HG03457 (cell line): ENCODE data around the gene HS6ST2.

Source experiments
- ATAC-seq: cut with Tn5 transposase; IDR thresholded peaks from one replicate; pipeline ENCODE4 v1.9.1; 2021; ENCODE audit warnings: moderate number of reproducible peaks; ENCODE audit not compliant: unreplicated experiment

HS6ST2 gene

DNA sequence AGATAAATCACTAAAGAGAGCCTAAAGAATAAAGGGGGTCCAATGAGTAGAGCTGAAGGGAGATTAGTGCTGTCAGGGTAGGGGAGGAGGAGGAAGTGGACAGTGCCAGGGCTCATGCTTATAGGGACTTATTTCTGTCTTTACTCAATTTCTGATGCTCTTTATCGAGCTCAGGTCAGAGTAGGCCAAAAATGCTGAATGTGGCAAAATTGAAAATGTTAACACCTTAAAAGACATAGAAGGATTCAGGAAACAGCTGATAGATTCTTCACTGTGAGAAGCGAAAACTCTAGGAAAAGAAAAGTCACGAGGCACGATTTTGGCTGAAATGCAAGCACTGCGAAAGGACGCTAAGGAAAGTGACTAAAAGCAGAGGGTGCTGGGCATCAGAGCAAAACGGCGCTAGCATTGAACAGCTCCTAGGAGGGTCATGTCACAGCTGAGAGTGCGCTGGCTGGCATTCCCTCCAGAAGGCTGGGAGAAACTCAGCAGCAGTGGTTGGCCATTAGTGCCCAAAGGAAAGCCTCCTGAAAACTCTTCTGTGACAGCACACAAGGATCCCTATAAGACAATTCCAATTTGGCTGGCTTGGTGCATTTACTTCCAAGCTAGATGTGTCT lies 150.9 kb downstream of the HS6ST2 start:
- no peak for ATAC-seq

- no peak for ATAC-seq
These were observed 156.4 kb downstream of the HS6ST2 start for GRCh38 chrX:132802033-132802432.

- ATAC-seq: no peak
These were observed 163.2 kb downstream of the HS6ST2 start for GRCh38 chrX:132795181-132795580.

DNA sequence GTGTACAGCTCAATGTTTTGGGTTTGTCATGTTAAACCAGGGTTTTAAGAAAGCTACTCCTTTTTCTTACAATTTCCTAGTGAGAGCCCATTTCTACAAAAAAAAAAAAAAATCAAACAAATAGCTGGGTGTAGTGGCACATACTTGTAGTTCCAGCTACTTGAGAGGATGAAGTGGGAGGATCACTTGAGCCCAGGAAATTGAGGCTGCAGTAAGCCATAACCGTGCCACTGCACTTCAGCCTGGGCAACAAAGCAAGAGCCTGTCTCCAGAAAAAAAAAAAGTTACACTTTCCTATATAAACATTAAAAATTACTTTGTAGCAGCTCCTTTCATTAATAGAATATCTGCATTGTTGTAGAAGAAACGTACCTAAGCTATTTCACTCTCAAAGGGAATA lies 166.7 kb downstream of the HS6ST2 start:
- no peak for ATAC-seq

- no peak for ATAC-seq
These were observed 168.1 kb downstream of the HS6ST2 start for GRCh38 chrX:132790329-132790728.

DNA sequence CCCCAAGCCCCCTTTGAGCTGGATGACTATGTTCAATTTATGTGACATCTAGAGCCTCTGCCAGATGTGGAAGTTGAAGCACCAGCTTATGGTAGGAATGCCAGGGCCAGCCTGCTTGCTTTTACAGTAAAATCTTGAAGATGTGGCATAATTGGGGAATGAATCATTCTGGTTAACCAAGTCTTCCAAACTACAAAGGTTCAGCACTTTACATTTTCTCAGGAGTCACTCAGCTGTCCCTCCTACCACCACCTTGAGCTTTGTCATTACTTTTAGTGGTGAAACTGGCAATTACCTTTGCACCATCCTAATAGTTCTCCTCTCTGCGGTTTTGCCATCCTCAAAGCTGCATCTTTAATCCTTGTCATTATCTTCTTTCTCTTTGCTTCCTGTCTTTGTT lies 172.2 kb downstream of the HS6ST2 start:
- ATAC-seq: no peak

DNA sequence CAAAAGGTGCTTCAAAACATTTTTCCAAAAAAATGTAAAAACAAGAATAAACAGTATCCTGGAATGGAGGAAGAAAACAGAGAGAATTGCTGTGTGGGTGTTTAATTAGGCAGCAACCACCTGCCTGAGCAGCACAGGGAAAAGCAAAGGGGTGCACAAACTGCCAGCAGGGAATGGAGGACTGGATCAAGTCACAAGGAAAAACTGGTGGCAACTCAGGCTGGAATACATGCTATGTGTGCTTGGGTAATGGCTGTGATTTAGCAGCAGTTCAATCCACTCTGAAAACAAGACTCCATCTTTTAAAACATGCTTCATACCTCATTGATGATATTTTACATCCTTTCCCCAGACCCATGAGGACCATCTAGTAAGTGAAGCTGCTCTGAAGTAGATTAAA lies 179.5 kb downstream of the HS6ST2 start:
- ATAC-seq: no peak

GRCh38 chrX:132776486-132777210 lies 181.8 kb downstream of the HS6ST2 start:
- no peak for ATAC-seq

DNA sequence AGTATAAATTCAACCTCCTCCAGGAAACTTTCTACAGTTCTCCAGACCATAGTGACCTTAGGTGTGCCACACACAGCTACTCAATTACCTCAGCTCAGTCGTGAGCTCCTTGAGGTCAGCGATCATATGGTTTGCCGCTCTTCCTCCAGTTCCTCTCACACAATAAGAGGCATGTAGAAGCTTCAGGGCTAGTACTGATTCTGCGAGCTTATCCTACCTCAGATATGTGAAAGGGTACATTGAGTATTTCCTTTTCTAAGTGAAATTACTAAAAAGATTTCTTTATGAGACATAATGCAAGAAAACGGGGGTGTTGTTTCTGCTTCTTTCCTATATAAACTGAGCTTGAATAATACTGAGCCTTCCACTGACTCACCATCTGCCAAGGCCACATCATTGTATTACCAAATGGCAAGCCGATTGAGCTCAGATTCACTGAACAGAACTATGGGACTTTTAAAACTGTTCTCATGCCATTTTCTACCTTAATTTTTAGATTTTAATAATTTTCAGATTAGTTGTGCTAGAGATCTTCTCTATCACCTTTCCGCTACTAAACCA lies 183.1 kb downstream of the HS6ST2 start:
- ATAC-seq: no peak

DNA sequence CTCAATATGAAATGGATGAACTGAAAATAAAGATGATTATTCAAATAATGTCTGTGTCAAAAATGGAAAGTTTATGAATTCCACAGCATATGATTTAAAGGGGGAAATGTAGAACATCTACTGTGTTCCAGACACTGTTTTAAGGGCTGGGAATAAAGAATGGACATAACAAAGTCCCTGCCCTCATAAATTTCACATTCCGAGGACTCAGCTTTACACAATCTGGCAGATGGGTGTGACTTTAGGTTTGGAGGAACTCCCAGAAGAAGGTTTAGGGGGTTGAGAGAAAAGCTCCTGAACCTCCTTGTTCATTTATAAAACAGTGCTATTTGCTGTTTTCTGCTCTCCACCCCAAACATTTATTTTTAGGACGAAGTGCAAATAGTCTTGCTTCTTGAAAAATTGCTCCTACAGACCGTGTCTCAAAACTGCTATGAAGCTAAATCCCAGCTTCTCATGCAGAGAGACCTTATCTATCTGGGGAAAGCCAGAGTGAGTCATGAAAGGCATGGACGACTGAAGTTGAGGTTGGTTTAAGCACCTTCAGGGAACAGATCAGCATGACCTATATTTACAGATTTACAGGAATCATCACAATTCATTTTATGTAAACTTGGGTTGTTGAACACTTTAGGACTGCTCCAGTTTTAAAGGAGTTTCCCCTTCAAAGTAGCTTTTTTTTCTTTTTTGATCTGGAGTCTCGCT lies 184.3 kb downstream of the HS6ST2 start:
- ATAC-seq: no peak

DNA sequence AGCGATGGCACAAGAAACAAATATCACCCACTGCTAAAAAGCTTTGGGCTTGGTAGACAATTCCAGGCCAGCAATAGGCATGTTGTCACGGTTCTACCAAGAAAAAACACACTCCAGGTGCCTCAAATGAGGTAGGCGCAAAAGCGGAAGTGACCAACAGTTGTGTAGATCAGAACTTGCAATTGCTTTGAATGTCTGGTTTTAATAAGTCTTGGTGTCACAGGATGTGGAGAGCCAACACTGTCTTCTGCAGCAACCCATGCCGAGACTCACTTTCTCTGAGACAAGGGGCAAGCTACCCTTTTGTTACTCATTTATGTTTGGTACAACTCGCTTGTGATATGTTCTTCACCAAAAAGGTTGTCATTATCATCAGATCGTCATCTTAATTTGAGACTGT lies 188.8 kb downstream of the HS6ST2 start:
- ATAC-seq: no peak

DNA sequence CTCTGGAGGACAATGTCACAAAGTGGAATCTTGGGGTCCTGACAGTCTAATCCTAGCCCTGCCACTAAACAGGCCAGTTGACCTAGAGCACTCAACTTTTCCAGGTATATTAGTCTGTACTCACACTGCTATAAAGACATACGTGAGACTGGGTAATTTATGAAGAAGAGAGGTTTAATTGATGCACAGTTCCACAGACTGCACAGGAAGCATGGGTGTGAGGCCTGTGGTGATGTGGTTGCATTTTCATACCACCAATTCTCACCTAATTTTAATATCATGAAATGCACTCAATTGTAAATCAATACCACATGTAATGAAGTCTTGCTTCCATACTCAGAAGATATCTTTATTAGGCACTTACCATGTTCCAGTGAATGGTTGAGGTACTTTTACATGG lies 192.0 kb downstream of the HS6ST2 start:
- ATAC-seq: no peak

GRCh38 chrX:132763528-132763927 lies 194.9 kb downstream of the HS6ST2 start:
- no peak for ATAC-seq

GRCh38 chrX:132758759-132759158 lies 199.7 kb downstream of the HS6ST2 start:
- ATAC-seq: no peak

GRCh38 chrX:132757066-132757623 lies 201.3 kb downstream of the HS6ST2 start:
- no peak for ATAC-seq

- no peak for ATAC-seq
These were observed 202.0 kb downstream of the HS6ST2 start for GRCh38 chrX:132756439-132756838.

DNA sequence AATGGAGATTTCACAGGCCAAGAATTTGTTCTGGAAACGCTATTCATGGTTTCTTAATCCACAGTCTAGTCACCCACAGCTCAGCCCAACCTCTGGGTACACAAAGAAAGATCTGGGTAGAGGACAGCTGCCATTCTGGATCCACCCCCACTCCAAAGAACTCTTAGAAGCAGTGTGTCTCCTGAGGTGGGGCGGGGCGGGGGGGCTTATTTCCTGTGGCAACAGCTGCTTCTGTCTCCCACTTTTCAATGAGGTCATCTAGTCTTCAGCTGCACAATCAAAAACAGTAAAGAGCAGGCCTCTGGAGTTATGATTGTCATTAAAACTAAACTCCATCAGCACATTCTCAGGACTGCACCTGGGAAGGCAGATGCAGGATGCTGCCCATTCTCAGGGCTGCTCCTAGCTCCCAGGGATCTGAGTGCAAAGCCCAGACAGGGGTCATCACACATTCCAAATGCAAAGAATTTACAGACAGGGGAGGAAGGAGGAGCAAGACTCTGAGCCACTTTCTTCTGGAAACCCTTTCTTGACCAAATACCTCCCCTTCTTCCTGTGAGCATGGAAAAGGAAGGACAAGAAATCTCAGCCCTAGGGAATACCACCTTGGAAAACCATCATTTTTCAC lies 207.3 kb downstream of the HS6ST2 start:
- no peak for ATAC-seq

DNA sequence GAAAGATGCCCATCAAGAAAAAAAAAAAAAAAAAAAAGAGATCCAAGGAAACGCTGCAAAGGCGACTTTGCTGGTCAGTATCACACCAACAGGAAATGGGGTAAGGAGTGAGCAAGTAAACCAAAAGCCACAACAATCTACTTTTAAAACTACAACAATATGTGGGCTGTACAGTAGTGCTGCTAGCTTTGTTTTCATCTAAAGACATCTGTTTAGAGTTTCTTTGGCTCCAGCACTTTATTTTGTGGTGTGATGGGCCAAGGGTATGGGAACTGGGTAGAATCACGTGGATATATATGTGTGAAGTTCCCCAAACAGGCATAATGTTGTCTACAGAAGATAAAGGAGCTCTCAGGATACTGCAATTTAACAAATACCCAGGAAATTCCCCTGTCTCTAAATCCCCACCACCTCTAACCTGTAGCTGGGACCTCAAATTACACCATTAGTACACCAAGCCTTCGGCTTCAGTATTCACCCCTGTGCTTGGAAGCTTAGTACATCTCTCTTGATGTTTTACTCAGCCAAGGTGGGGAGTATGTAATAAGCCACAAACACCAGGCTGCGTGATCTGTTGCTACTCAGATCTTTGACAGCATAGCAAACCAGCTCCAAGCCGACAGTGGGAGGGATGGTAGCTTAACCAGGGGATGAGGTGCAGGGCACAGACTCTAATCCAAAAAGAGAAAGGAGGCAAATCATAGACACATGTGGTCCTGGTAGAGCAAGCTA lies 207.9 kb downstream of the HS6ST2 start:
- ATAC-seq: no peak

GRCh38 chrX:132749406-132749805 lies 209.0 kb downstream of the HS6ST2 start:
- ATAC-seq: no peak

GRCh38 chrX:132748909-132749308 lies 209.5 kb downstream of the HS6ST2 start:
- ATAC-seq: no peak
